Urothelium cell line (cell line): ENCODE data around the gene CARD11.
A peak's percentile ranks its signal among the peaks of the same experiment; 100 is the strongest.
"Not testable (repeated sequence)": the region's sequence is repeated elsewhere in the genome, so short reads cannot be mapped to it uniquely, and the experiment has no call there.

Experiments used
- DNase-seq: peaks from one replicate; pipeline ENCODE4 v3.0.0; 2011; ENCODE audit warnings: low spot score, mixed read lengths
- FAIRE-seq: peaks from 2 replicates; lab custom pipeline; 2011; peaks lifted over from hg19 to GRCh38; lab: Jason Lieb, UNC

Gene CARD11

DNA sequence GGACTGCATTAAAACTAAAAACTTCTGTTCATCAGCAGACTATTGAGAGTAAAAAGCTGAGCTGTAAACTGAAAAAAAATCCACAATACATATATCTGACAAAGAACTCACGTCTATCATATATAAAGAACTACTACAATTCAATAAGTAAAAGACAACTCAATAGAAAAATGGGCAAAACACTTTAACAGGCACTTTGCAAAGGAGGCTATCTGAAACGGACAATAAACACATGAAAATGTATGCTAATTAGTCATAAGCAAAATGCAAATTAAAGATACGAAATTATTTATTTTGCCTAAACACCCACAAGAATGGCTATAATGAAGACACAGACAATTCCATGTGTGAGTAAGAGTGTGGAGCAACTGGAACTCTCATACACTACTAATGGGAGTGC, 18.1 kb downstream of the CARD11 start:
- no peak for FAIRE-seq
- no peak for DNase-seq

DNA sequence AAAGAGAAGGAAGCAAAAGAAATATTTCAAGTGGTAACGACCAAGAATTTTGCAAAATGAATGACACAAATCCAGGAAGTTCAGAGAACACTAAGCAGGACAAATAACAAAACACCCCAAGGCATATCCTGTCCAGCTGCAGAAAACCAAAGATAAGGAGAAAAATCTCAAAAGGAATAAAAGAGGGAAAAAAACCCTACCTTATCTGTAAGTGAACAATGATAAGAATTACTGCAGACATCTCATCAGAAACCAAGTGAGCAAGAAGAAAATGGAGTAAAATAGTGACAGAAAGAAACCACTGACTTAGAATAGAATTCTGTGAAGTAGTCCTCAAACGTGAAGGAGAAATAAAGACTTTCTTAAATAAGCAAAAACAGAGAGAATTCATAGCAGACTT, 21.8 kb downstream of the CARD11 start:
- FAIRE-seq (no peak), DNase-seq (no peak)

DNA sequence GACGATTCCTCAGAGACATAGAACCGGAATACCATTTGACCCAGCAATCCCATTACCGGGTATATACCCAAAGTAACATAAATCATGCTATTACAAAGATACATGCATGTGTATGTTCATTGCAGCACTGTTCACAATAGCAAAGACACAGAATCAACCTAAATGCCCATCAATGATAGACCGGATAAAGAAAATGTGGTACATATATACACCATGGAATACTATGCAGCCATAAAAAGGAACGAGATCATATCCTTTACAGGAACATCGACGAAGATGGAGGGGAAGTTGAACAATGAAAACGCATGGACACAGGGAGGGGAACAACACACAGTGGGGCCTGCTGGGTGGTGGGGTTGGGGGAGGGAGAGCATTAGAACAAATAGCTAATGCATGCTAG, 22.4 kb downstream of the CARD11 start:
- DNase-seq = not testable (repeated sequence)
- peak; percentile 97 for FAIRE-seq

DNA sequence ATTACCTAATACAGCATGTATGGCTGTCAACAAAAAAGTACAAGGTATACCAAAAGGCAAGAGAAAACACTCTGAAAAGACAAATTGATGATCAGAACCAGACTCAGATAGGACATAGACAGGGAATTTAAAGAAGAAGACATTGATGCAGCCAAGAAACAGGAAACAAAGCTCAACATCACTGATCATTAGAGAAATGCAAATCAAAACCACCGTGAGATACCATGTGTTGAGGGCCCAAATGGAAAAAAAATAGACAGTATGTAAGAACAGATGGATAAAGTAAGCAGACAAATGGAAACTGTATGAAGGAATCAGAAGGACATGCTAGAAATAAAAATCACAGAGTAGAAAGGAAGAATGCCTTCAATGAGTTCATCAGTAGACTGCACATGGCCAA, 23.3 kb downstream of the CARD11 start:
- DNase-seq (no peak), FAIRE-seq (no peak)

DNA sequence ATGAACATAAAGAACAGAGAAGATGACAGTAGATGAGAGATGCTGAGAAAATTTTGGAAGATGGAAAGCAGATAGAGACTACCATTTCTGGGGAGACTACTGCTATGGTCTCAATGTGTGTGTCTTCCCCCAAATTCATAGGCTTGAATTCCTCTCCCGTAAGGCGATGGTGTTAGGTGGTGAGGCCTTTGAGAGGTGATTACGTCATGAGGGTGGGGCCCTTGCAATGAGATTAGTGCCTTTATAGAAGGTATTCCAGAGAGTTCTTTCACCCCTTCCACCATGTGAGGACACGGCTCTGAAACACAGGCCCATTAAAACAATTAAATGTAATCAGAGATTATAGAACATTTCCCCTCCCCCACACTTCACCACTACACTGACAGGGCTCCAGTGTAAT, 23.9 kb downstream of the CARD11 start:
- DNase-seq (no peak), FAIRE-seq (peak; percentile 97)

DNA sequence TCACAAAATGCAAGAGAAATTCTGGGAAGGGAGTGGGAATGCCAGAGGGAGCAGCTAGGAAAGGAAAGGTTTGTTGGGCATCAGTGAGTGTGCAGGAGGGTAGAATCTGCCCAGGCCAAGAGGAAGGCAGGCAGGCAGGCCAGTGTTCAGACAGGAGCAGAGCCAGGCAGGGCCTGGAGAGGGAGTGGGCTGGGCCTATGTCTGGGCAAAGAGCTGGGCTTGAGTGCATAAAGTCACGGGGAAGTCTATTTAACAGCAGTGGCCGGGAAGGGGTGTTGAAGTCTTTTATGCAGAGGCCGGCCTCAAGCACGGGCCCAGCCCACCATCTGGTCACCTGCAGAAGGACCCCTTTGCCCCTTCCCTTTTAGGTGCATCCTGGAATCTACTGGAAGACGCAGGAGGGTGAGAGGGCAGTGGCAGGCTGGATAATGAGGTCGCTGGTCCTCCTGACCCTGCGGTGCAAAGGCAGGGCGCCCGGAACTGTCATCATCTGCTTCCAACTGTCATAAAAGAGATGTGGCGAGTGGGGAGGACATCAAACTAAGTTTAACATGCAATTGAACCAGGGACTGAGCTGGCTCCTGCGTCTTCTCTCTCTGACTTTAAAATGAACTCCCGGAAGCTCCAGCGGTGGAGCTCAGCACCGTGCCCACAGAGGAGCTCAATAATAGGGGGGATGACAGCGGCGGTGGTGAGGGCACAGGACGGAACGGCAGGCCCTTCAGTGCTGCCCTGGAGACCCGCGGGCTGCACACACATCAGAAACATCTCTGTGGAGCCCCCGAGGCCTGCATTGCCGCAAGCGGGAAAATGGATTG, 29.5 kb downstream of the CARD11 start:
- DNase-seq (no peak), FAIRE-seq (peak; percentile 92)

DNA sequence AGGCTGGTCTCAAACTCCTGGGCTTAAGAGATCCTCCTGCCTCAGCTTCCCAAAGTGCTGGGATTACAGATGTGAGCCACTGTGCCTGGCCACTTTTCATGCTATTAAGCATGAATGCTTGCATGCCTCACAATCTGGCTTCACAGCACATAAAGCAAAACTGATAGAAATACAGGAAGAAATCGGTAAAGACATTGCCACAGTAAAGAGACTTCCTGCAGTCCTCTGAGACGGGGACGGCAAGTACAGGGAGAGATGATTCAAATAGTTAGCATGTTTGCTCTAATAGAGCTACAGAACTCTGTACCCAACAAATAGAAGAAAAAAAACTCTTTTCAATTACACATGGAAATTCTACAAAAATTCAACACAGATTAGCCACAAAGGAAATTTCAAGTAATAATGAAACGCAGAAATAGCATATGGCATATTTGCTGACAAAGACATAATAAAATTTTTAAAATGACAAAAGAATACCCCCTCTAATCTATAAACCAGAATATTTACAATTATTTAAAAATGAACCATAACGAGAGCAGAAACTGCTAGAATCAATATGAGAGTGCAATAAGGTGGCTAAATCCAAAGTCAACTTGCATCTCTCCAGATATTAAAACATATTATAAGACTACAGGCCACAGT, 32.3 kb downstream of the CARD11 start:
- DNase-seq (no peak), FAIRE-seq (no peak)

DNA sequence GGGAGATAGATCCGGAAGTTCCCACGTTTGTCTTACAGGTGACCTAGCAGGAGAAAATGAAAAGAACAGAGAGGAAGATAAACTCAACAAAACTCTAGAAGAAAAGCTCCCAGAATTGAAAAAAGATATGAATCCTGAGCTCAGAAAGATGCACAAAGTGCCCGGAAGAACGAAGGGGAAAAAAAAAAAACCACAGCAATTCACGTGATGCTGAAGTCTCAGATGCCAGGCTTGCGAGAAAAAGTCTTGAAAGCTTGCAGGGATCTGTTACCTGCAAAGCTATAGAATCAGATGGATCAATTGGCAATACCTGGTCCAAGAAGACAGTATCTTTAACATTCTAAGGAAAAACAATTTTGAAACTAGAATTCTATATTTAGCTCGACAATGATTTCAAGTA, 33.5 kb downstream of the CARD11 start:
- no peak for DNase-seq
- FAIRE-seq = no peak

DNA sequence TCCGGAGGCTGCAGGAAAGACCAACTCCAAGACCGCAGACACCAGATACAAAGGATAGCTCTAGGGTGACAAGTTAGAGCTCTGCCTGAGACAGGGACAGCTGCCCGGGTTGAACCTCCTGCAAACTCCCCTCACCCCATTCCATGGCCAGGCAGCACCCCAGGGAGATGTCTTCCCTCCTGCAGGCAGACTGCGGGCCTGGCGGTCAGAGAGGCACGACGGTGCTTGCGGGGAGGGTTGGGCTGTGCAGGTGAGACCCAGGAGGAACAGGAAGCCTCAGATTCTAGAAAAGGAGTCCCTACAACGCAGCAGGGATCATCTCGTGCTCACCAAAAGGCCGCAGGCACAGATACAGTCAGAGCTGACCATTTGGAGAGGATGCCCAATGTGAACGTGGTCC, 34.6 kb downstream of the CARD11 start:
- DNase-seq = no peak
- FAIRE-seq = peak; percentile 78

DNA sequence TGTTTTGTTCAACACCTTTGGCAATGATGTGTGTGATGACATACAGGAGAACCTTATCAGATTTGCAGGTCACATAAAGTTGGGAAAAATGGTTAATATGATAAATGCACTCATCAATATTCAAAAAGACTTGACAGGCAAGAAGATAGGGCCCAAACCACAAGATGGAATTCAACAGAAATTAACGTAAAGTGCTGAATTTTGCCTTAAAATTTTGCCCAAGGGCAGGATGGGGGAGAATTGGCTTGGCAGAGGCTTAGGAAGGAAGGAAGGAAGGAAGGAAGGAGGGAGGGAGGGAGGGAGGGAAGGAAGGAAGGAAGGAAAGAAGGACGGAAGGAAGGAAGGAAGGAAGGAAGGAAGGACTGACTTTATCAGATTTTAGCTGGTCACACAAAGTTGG, 35.3 kb downstream of the CARD11 start:
- FAIRE-seq = peak; percentile 5

DNA sequence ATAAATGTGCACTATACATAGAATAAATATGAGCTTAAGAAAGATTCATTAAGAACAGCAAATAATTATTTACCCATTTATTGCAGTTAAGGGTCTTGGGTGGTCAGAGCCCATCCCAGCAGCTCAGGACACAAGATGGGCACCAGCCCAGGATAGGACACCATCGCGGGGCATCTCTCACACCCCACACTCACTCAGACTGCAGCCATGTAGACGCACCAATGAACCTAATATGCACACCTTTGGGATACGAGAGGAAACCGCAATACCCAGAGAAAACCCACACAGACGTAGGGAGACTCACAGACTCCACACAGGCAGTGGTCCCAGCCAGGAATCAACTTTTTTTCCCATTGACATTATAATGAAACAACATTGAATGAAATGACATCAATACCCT, 36.0 kb downstream of the CARD11 start:
- FAIRE-seq = peak; percentile 30

More for the DNA sequence above, 35.3 kb downstream of the CARD11 start:
- DNase-seq = no peak

DNA sequence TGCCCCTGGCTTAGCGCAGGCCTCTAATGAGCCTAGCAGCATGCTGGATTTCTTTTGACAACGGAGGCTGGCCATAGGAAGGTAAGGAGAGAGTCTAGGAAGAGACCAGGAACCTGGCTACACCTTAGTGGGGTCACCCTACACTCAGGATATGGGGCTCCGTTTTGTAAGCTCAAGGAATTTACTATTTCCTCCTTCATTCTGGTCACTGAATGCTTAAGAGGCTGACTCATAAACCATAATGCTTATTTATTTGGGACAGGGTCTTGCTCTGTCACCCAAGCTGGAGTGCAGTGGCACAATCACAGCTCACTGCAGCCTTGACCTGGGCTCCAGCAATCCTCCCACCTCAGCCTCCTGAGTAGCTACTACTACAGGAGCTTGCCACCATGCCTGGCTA, 38.4 kb downstream of the CARD11 start:
- DNase-seq = no peak

More for the DNA sequence above, 36.0 kb downstream of the CARD11 start:
- DNase-seq = no peak

DNA sequence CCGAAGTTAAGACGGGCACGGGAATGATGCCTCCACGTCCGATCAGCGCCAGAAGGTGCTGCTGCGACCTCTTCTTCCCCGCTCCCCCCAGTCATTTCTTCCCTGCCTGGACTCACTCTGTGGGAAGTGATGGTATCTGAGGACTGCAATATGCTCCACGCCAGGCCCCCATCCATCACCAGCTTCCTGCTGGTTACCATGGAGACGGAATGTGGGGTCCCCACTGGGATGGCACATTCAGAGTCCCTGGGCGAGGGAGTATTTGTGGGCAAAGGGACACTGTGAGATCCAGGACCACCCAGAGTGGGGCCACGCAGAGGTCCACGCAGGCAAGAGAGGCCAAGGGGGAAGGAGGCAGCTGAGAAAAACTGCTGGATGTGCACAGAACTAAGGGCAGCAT, 39.7 kb downstream of the CARD11 start:
- no peak for FAIRE-seq
- no peak for DNase-seq

More for the DNA sequence above, 38.4 kb downstream of the CARD11 start:
- FAIRE-seq = no peak

DNA sequence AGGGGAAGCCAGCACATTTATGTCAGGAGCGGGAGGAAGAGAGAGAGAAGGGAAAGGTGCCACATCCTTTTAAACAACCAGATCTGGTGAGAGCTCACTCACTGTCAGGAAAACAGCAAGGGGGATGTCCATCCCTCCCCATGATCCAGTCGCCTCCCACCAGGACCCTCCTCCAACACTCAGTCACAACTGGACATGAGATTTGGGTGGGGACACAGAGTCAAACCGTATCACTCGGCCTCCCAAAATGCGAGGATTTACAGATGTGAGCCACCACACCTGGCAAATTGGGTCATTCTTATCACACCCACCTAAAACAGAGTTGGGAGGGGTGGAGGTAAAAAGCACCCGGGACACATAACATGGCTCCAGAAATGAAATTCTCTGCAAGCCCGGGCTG, 41.0 kb downstream of the CARD11 start:
- FAIRE-seq (peak; percentile 94), DNase-seq (no peak)

DNA sequence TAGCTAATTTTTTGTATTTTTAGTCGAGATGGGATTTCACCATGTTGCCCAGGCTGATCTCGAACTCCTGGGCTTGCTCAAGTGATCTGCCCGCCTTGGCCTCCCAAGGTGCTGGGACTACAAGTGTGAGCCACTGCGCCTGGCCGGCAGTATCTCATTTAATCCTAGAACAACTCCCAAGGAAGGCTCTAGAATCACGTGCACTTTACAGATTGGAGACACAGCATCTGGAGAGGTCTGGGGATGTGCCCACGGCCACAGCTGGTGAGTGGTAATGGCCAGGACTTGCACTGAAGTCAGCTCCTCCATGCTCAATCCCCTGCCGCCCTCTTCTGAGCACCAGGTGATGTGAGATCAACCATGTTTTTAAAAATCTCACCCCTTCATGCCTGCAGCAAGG, 43.1 kb downstream of the CARD11 start:
- peak; percentile 48 for FAIRE-seq
- no peak for DNase-seq

DNA sequence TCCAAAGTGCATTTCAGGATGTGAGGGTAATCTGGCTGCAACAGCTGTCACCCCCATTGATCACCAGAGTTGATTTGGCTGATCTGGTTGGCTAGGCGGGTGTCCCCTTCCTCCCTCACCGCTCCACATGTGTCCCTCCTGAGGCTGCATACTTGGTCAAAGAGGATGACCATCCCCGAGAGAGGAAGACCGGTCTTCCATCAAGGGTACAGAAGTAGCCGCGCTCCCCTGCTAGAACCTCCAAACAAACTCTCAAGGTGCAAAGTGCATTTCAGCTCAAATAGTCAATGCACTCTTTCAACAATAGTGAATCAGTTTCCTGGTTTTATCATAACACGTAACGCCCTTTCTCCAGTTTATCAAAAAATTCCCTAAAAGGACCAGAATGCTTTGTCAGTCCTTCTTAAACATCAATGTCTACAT, 44.6 kb downstream of the CARD11 start:
- peak; percentile 92 for FAIRE-seq
- no peak for DNase-seq

DNA sequence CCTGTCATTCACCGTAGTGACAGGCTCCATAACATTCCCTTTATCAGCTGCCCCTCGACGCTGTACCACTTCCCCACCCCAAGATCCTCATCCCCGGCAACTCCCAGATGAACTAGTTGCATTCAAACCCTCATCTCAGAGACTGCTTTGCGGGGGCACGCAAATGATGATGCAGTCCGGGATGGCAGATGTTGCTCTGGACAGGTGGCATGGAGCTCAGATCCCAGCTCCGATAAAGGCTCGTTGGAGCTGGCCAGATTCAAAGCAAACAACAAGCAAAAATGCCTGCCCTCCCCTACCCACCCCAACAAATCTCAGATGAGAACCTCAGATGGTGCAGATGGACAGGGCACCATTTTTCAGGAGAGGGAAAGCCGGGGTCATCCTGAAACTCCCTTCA, 46.7 kb downstream of the CARD11 start:
- DNase-seq (no peak), FAIRE-seq (peak; percentile 91)

DNA sequence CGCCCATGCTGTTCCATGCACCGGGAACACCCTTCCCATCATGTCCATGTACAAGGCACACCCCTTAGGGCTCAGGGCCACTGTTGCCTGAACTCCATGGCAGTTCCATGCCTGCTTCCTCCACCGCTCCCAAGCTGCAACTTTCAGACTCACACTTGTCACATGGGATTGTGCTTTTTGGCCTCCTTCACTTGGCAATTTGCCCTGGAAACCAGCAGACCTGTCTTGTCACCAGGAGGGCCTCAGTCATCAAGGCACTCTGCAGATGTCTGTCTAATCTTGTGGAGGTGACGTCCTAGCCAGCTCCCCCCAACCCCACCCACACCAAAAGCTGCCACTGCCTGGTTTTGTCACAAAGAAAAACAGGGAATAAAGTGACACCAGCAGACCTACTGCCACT, 47.5 kb downstream of the CARD11 start:
- DNase-seq = no peak

DNA sequence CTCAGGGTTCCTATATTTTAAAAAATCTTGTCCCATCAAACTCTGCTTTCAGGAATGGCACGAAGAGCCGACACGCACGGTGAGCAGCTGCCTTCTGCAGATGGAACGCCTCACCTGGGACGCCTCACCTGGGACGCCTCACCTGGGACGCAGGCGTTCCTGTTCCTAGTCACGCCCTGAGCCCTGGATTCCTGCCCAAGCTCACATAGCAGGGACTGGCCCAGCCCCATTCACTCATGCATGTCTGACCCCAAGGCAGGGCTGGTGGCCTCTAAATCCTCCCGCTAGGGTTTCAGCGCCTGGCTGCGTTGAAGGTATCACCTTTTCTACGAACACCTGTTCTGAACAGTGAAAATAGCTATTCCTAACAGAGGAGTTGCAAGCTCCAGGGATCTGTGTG, 49.8 kb downstream of the CARD11 start:
- FAIRE-seq (peak; percentile 83), DNase-seq (no peak)

More for the DNA sequence above, 47.5 kb downstream of the CARD11 start:
- peak; percentile 92 for FAIRE-seq

DNA sequence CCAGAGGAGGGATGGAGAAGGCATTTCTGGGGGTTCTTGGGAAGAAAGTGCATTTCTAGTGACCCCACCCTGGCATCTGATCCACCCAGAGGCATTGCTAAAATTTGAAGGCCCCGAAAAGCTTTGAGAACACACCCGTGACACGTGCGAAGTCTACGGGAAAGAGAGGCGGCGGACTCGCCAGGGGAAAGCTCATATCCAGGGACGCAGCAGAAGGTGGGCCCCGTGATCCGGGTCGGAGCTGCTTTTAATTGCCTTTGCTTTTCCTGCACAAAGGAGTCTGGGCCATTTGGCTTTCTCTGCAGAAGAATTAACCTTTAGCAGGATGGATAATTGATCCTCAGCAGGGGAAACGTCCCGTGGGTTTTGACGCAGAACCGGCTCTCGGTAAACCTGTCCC, 50.3 kb downstream of the CARD11 start:
- DNase-seq (no peak), FAIRE-seq (no peak)

DNA sequence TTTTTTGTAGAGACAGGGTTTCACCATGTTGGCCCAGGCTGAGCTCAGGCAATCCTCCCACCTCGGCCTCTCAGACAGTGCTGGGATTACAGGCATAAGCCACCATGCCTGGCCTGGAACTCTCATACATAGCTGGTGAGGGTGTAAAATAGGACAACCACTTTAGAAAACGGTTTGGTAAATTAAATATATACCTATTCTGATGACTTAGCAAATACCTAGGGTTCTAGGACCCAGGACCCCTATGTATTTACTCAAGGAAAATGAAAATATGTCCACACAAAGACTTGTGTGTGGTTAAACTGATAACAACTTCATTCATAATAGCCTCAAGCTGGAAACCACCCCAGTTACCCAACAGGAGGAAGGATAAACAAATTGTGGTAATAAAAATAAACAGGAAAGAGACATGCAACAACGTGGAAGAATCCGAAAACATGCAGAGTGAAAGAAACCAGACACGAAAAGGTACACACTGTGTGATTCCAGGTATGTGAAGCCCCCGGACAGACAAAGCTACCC, 52.7 kb downstream of the CARD11 start:
- DNase-seq = no peak
- FAIRE-seq = peak; percentile 27

DNA sequence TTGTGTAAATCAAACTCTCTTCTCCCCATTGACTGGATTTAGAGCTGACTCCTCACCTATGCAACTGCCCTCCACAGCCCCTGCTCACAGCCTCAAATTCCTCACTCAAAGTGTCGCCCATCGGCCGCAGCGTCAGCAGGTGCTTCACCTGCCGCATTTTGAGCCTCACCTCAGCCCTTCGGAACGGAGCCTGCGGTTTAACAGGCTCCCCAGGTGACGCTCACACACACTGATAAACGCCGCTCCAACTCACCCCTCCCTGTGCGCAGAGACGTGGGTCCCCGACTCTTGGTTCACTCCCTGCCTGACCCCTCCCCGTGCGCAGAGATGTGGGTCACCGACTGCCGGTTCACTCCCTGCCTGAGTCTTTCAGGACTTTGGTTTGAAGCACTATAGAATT, 57.1 kb downstream of the CARD11 start:
- no peak for FAIRE-seq
- DNase-seq = no peak
